Measurements from ENCODE around the gene CRCP. TPM values are rescaled to one million over a fixed set of nuclear protein-coding genes. Genes with fewer than 3 reads are reported as not detected.
"Not testable (repeated sequence)": the region's sequence is repeated elsewhere in the genome, so short reads cannot be mapped to it uniquely, and the experiment has no call there.

CRCP gene
- total and polyA plus RNA-seq, 2 experiments from 2014 or later = 36.1 to 43.4 TPM

DNA sequence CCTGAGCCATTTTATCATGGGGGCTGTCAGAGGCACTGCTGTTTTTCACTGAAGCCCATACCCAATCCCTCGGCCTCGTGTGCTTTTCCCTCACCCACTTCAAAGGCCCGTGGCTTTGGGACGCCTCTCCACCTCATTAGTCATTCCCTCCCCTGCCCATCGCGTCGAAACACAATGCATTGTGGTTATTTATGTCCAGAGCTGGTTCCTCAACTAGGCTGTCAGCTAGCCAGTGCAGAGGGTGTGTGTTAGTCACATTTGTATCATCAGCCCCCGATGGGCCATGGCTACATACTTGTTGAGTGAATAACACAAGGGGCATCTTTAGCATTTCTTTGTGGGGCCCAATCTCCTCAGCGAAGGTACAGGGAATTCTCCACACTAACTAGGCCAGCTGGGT lies 3.8 kb upstream of the CRCP start (continued):
- TF ChIP-seq, protein P1, sequence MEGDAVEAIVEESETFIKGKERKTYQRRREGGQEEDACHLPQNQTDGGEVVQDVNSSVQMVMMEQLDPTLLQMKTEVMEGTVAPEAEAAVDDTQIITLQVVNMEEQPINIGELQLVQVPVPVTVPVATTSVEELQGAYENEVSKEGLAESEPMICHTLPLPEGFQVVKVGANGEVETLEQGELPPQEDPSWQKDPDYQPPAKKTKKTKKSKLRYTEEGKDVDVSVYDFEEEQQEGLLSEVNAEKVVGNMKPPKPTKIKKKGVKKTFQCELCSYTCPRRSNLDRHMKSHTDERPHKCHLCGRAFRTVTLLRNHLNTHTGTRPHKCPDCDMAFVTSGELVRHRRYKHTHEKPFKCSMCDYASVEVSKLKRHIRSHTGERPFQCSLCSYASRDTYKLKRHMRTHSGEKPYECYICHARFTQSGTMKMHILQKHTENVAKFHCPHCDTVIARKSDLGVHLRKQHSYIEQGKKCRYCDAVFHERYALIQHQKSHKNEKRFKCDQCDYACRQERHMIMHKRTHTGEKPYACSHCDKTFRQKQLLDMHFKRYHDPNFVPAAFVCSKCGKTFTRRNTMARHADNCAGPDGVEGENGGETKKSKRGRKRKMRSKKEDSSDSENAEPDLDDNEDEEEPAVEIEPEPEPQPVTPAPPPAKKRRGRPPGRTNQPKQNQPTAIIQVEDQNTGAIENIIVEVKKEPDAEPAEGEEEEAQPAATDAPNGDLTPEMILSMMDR (conservative IDR thresholded peaks at IDR 0.05; ENCODE audit: low read depth in 2 of 2) = no peak

GRCh38 chr7:66116680-66117420 lies 2.2 kb downstream of the CRCP start:
- peak overlapping the region; percentile 63 for H3K4me3 Mint-ChIP-seq

DNA sequence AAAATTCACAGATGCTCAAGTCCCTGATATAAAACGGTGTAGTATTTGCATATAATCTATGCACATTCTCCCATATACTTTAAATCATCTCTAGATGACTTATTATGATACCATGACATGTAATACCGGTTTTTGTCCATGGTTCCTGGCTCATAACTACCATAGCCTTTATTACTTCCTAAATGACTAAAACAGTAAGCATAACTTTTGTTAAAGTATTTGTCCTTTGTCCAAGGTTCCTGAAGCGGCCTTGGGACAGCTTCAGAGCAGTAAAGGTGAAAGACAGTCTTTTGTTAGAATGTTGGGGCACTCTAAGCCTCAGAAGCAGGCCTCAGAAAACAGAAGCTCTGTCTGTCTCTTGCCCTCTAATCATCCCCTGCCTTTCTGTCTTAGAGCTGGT lies 4.0 kb downstream of the CRCP start:
- peaks cover 85% of the 10 kb centered on the region for H3K79me2 ChIP-seq (replicated peaks; ENCODE audit: insufficient read depth)
- TF ChIP-seq, protein P2, sequence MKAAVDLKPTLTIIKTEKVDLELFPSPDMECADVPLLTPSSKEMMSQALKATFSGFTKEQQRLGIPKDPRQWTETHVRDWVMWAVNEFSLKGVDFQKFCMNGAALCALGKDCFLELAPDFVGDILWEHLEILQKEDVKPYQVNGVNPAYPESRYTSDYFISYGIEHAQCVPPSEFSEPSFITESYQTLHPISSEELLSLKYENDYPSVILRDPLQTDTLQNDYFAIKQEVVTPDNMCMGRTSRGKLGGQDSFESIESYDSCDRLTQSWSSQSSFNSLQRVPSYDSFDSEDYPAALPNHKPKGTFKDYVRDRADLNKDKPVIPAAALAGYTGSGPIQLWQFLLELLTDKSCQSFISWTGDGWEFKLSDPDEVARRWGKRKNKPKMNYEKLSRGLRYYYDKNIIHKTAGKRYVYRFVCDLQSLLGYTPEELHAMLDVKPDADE (IDR thresholded peaks at IDR 0.05) = no peak
- TF ChIP-seq EZH2phosphoT487 (IDR thresholded peaks at IDR 0.05; ENCODE audit: unreplicated experiment) (no peak), ZNF462 (CRISPR knock-in tag; IDR thresholded peaks at IDR 0.05) (no peak), ZNF114 (CRISPR knock-in tag; IDR thresholded peaks at IDR 0.05) (no peak), EZH2 (IDR thresholded peaks at IDR 0.05; ENCODE audit: low read depth, unreplicated experiment) (no peak), CREB1 (CRISPR knock-in tag; IDR thresholded peaks at IDR 0.05; ENCODE audit: low read depth) (no peak), STAT1 (IDR thresholded peaks at IDR 0.05; ENCODE audit: unreplicated experiment) (no peak), JUNB (IDR thresholded peaks at IDR 0.05; ENCODE audit: unreplicated experiment) (no peak)

More at GRCh38 chr7:66116680-66117420, 2.2 kb downstream of the CRCP start:
- not testable (repeated sequence) for H3K27ac Mint-ChIP-seq; H3K36me3 Mint-ChIP-seq (ENCODE audit: low read depth); H3K27ac ChIP-seq (ENCODE audit: low read depth); H3K9me3 Mint-ChIP-seq; ATAC-seq; H3F3A ChIP-seq (replicated peaks; ENCODE audit: low read depth); H3K27me3 ChIP-seq (ENCODE audit: insufficient read depth); DNase-seq (ENCODE audit: low spot score); H4K20me1 ChIP-seq (replicated peaks; ENCODE audit: insufficient read depth); H3K36me3 ChIP-seq (ENCODE audit: insufficient read depth); H3K4me1 ChIP-seq (ENCODE audit: insufficient read depth); H2AFZ ChIP-seq; H3K27me3 Mint-ChIP-seq (ENCODE audit: insufficient read depth, low read depth, poor library complexity); H3K9me2 ChIP-seq (ENCODE audit: insufficient read depth); H3K4me3 ChIP-seq; H3K4me1 Mint-ChIP-seq; H3K4me2 ChIP-seq
- H3K79me2 ChIP-seq (replicated peaks; ENCODE audit: insufficient read depth) = peaks cover 67% of the 10 kb centered on the region

More for the DNA sequence above, 4.0 kb downstream of the CRCP start:
- H4K20me1 ChIP-seq (replicated peaks; ENCODE audit: insufficient read depth) = peaks cover 2% of the 10 kb centered on the region
- ATAC-seq = no peak
- Mint-ChIP-seq H3K9me3 (no peaks in the 10 kb centered on the region), H3K36me3 (ENCODE audit: low read depth) (peaks cover 7% of the 10 kb centered on the region; the same call in 1 of the 3 replicates), H3K4me1 (peaks cover 9% of the 10 kb centered on the region), H3K4me3 (no peak overlapping the region), H3K27ac (no peak overlapping the region), H3K27me3 (ENCODE audit: insufficient read depth, low read depth, poor library complexity) (no peaks in the 10 kb centered on the region)
- H2AFZ ChIP-seq = no peak overlapping the region
- no peak overlapping the region for H3K4me3 ChIP-seq
- peaks cover 5% of the 10 kb centered on the region for H3K4me1 ChIP-seq (ENCODE audit: insufficient read depth)
- H3K4me2 ChIP-seq = no peak overlapping the region
- no peak for DNase-seq (ENCODE audit: low spot score)
- H3K36me3 ChIP-seq (ENCODE audit: insufficient read depth) = no peaks in the 10 kb centered on the region
- H3K27me3 ChIP-seq (ENCODE audit: insufficient read depth) = no peaks in the 10 kb centered on the region
- H3F3A ChIP-seq (replicated peaks; ENCODE audit: low read depth) = no peaks in the 10 kb centered on the region
- no peaks in the 10 kb centered on the region for H3K9me2 ChIP-seq (ENCODE audit: insufficient read depth)
- no peak overlapping the region for H3K27ac ChIP-seq (ENCODE audit: low read depth)
